LNCAP (cell line): ENCODE results near the gene LTN1.

Experiments
- CTCF ChIP-seq: fragments of 450-650 bp; IDR thresholded peaks from 2 replicates; pipeline ENCODE4 v1.5.1; 2017; ENCODE audit warnings: mild to moderate bottlenecking

Gene LTN1

GRCh38 chr21:28916150-28916893 lies 76.4 kb downstream of the LTN1 start:
- TF ChIP-seq CTCF: no peak

- no peak for TF ChIP-seq CTCF
Observed at GRCh38 chr21:28913071-28913470, 79.6 kb downstream of the LTN1 start.

GRCh38 chr21:28910280-28910887 lies 82.3 kb downstream of the LTN1 start:
- no peak for TF ChIP-seq CTCF

GRCh38 chr21:28908351-28908750 lies 84.3 kb downstream of the LTN1 start:
- TF ChIP-seq CTCF: no peak

GRCh38 chr21:28906841-28907240 lies 85.8 kb downstream of the LTN1 start:
- TF ChIP-seq CTCF: no peak

- no peak for TF ChIP-seq CTCF
Observed at GRCh38 chr21:28906236-28906635, 86.4 kb downstream of the LTN1 start.

GRCh38 chr21:28904961-28905435 lies 87.7 kb downstream of the LTN1 start:
- TF ChIP-seq CTCF: no peak
